Panc1 (cell line): Measurements from ENCODE around the gene DNMT3A. TPM values are rescaled to one million over a fixed set of nuclear protein-coding genes. Genes with fewer than 3 reads are reported as not detected.

ENCODE experiments used
- ATAC-seq: fragments of 200-7000 bp; cut with Tn5 transposase; 2 replicates; pipeline ENCODE4 v1.9.1; 2020; ENCODE audit warnings: mild to moderate bottlenecking, moderate library complexity
- BruUV-seq: library from RNA; stranded (reverse); fragments of 400-500 nt; replicated peaks from 2 replicates; lab custom pipeline; 2021; lab: Mats Ljungman, UMichigan
- CTCF ChIA-PET: fragments of 300-600 bp; sonication (Branson Sonifier 250); formaldehyde crosslinking; loops from one replicate; lab custom pipeline; 2022; ENCODE audit warnings: antibody characterized with exemption; lab: Charles Lee
- POLR2A ChIA-PET: fragments of 300-600 bp; sonication (Branson Sonifier 250); formaldehyde crosslinking; loops from one replicate; lab custom pipeline; 2022; ENCODE audit warnings: antibody characterized with exemption; lab: Charles Lee
- DNase-seq: peaks from one replicate; pipeline ENCODE4 v3.0.0-alpha.2; 2010; ENCODE audit warnings: low read depth, low spot score
- H3K27ac ChIP-seq: 2 replicates; pipeline ENCODE4 v1.5.1; 2011; ENCODE audit warnings: mild to moderate bottlenecking, low read length, inconsistent platforms
- H3K27me3 ChIP-seq: fragments of 200-500 bp; sonication (Bioruptor generic); 2 replicates; pipeline ENCODE4 v1.6.0; 2014; ENCODE audit warnings: low read length, inconsistent platforms; ENCODE audit not compliant: control insufficient read depth, insufficient read depth
- H3K36me3 ChIP-seq: fragments of 200-500 bp; sonication (Bioruptor generic); 2 replicates; pipeline ENCODE4 v1.5.1; 2014; ENCODE audit warnings: inconsistent platforms, mild to moderate bottlenecking, low read length, moderate library complexity; ENCODE audit not compliant: control insufficient read depth, insufficient read depth
- H3K4me1 ChIP-seq: 2 replicates; pipeline ENCODE4 v1.5.1; 2011; ENCODE audit warnings: inconsistent platforms, mild to moderate bottlenecking, low read length, moderate library complexity; ENCODE audit not compliant: control insufficient read depth, insufficient read depth
- H3K4me3 ChIP-seq, 2 experiments: 2 replicates each; pipeline ENCODE4 v1.5.1; 2011 to 2012; ENCODE audit warnings: low read depth in 2 of 2, low read length in 2 of 2, mild to moderate bottlenecking in 2 of 2, inconsistent platforms in 1 of 2, moderate library complexity in 1 of 2
- H3K9me3 ChIP-seq: fragments of 200-500 bp; sonication (Bioruptor generic); 2 replicates; pipeline ENCODE4 v1.5.1; 2014; ENCODE audit warnings: low read depth, mild to moderate bottlenecking, inconsistent platforms, low read length, moderate library complexity; ENCODE audit not compliant: control insufficient read depth, insufficient read depth
- CTCF ChIP-seq: fragments of 450-650 bp; IDR thresholded peaks from 2 replicates; pipeline ENCODE4 v1.5.1; 2017; ENCODE audit warnings: mild to moderate bottlenecking
- POLR2AphosphoS5 ChIP-seq: IDR thresholded peaks from 2 replicates; pipeline ENCODE4 v1.6.1; 2012; ENCODE audit warnings: mild to moderate bottlenecking, low read depth, low read length, moderate library complexity
- REST ChIP-seq, 2 experiments: IDR thresholded peaks; 2 replicates each; pipeline ENCODE4 v1.6.1; 2011 to 2012; ENCODE audit warnings: low read depth in 2 of 2, control low read depth in 1 of 2, low read length in 1 of 2, mild to moderate bottlenecking in 1 of 2, moderate library complexity in 1 of 2; ENCODE audit not compliant: insufficient read depth in 1 of 2
- SIN3A ChIP-seq: IDR thresholded peaks from 2 replicates; pipeline ENCODE4 v1.6.1; 2012; ENCODE audit warnings: low read depth, mild to moderate bottlenecking, low read length, moderate library complexity, borderline replicate concordance; ENCODE audit not compliant: insufficient read depth
- TCF7L2 ChIP-seq: IDR thresholded peaks from 2 replicates; pipeline ENCODE4 v1.6.1; 2011; ENCODE audit warnings: mild to moderate bottlenecking, low read depth, low read length, inconsistent platforms
- in situ Hi-C: cut with HindIII; loops from 2 replicates; pipeline ENCODE4 v1.10.0; 2016; ENCODE audit warnings: low sequenced_read_pairs, low pct_unique_long_range_greater_than_20kb
- intact Hi-C: fragments of 100-400 bp; cut with micrococcal nuclease; formaldehyde crosslinking; loops from one replicate; pipeline ENCODE4 v1.10.0; 2022; ENCODE audit not compliant: unreplicated experiment
- total RNA-seq: library from RNA; stranded (reverse); gene quantifications from one replicate; pipeline ENCODE4 v1.2.1, GENCODE V29; 2021; ENCODE audit not compliant: unreplicated experiment

Gene DNMT3A
- total RNA-seq, 1 experiment from 2014 or later: 29.3 TPM

DNA sequence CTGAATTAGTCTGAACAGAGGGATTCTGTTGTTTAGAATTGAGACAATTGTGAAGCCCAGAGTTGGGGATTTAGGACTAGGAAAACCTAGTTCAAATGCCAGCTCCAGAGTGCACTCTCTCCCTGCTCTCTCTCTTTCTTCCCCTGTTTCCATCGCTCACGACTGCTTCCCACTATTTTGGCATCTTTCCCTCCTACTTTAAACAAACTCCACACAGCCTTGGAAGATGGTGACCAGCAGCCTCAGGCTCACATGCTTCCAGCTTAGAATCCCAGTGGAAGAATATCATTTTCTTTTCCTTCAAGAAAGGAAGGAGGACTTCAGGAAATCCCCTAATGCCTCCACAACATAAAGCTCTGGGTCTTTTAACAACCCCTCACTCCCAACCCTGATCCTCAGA is 6.1 kb upstream of the DNMT3A start:
- H3K4me3 ChIP-seq: no peak overlapping the region
- H3K27ac ChIP-seq: no peak overlapping the region
- in situ Hi-C loops (no loop called here), intact Hi-C loops (no loop called here)
- no peaks in the 10 kb centered on the region for H3K9me3 ChIP-seq
- BruUV-seq: no TSS peak
- TF ChIP-seq REST (IDR thresholded peaks at IDR 0.05; ENCODE audit: insufficient read depth in 1 of 2, low read depth in 2 of 2, low read length in 1 of 2) (no peak), POLR2AphosphoS5 (no peak), SIN3A (no peak), TCF7L2 (no peak), CTCF (no peak)
- H3K27me3 ChIP-seq: no peaks in the 10 kb centered on the region; the same call in 1 of the 2 replicates
- no peak for DNase-seq
- H3K36me3 ChIP-seq: no peaks in the 10 kb centered on the region
- ChIA-PET CTCF (interaction anchor here (0.6 to 1.1 kb wide), 3 partner anchors 14 to 183 kb away, joined by 3 to 9 read pairs (median 4); no protein-coding TSS in a partner anchor), POLR2A (interaction anchor here (0.5 to 0.7 kb wide), 2 partner anchors 89 to 551 kb away, joined by 3 to 6 read pairs; no protein-coding TSS in a partner anchor)
- peak; percentile 20; the same call in 1 of the 2 replicates for ATAC-seq
- no peaks in the 10 kb centered on the region for H3K4me1 ChIP-seq

DNA sequence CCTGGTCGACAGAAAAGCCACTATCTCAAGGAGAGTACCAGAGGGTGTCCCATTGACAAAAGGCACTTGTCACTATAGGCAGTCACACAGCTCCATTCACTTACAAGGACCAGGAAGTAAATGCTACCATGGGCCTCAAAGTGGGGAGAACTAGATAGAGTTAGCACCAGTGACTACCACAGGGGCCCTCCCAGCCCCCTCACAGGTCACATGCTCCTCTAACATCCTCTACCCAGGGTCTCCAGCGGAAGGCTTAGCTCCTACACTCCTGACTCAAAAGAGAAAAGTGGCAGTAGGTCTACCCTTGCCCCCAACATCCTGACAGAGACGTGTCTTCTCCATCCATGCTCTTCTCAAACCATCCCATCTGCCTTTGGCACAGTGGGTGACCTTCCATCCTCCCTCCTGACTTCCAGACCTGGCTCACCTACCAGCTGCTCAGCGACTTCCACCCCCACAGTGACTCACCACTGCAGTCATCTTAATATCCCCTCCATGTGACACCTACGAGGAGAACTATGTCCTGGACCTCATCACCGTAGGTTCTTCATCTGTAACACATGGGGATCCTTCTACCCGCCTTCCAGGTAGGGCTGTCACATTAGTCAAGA is 5.6 kb upstream of the DNMT3A start:
- ATAC-seq: peak; percentile 45; the same call in 1 of the 2 replicates
- no peaks in the 10 kb centered on the region for H3K36me3 ChIP-seq
- no TSS peak for BruUV-seq
- in situ Hi-C loops (no loop called here), intact Hi-C loops (no loop called here)
- no peaks in the 10 kb centered on the region for H3K27me3 ChIP-seq
- no peak overlapping the region for H3K27ac ChIP-seq
- H3K4me1 ChIP-seq: no peaks in the 10 kb centered on the region
- no peaks in the 10 kb centered on the region for H3K9me3 ChIP-seq
- TF ChIP-seq CTCF: no peak
- no peak for TF ChIP-seq REST (IDR thresholded peaks at IDR 0.05; ENCODE audit: insufficient read depth in 1 of 2, low read depth in 2 of 2, low read length in 1 of 2)
- no peak for TF ChIP-seq POLR2AphosphoS5
- no peak for TF ChIP-seq TCF7L2
- ChIA-PET CTCF (interaction anchor here (0.6 to 1.1 kb wide), 3 partner anchors 15 to 260 kb away, joined by 4 to 9 read pairs (median 7); no protein-coding TSS in a partner anchor), POLR2A (interaction anchor here (0.7 kb wide), 1 partner anchor 90 kb away, joined by 3 read pairs; no protein-coding TSS in a partner anchor)
- DNase-seq: no peak
- H3K4me3 ChIP-seq: no peak overlapping the region
